ENCODE results near the gene LARGE2. TPM values are rescaled to one million over a fixed set of nuclear protein-coding genes. Genes with fewer than 3 reads are reported as not detected.

The LARGE2 gene
- total RNA-seq, result 1 to 10 TPM; 2.6 to 3.2 TPM
- 14.4 TPM for polyA plus RNA-seq

DNA sequence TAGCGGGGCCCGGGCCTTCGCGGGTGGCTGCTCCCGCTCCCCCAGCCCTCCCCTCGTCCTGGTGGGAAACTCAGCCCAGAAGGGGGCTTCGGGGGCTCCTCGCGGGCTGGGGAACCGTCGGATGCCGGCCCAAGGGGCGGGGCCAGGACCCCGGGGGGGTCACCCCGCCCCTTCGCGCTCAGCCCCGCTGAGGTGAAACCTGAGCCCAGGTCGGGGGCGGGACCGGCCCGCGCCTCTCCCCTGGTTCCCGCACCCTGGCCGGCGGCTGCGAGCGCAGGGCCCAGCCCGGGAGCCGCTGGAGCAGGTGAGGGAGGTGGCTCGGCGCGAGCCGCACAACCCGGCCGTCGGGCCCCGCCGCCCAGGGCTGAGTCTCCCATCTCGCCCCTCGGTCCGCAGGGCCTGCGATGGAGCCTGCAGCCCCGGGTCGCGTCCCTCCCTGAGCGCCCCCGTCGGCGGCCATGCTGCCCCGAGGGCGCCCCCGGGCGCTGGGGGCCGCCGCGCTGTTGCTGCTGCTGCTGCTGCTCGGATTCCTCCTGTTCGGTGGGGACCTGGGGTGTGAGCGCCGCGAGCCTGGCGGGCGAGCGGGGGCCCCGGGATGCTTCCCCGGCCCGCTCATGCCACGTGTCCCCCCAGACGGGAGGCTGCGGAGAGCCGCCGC is at the start of gene LARGE2:
Gene LARGE2, plus strand, starts transcription at position 232 of the 658 bp plus-strand sequence. Its CDS starts 227 bp downstream, at position 459.
- CTCF ChIA-PET, result no interaction called here
- peak in 3 of 5 donors; percentile 26 to 61 (median 28) for DNase-seq
- Mint-ChIP-seq H3K4me1 (peaks cover 50 to 76% (median 54%) of the 10 kb centered on the region in 3 donors), H3K36me3 (peaks cover 0 to 8% (median 0%) of the 10 kb centered on the region in 3 donors), H3K27me3 (peaks cover 0 to 10% of the 10 kb centered on the region in 2 donors), H3K27ac (peak within 1 kb of the TSS; percentile 28 to 92 (median 81)), H3K4me3 (peak within 1 kb of the TSS; percentile 79 to 96 (median 87)), H3K9me3 (no peaks in the 10 kb centered on the region)
- Histone ChIP-seq H3K4me3 (ENCODE audit: low read length) (peak within 1 kb of the TSS; percentile 28), H3K4me1 (ENCODE audit: insufficient read depth, low read length) (peaks cover 14% of the 10 kb centered on the region), H3K9me3 (ENCODE audit: low read length) (no peaks in the 10 kb centered on the region), H3K27me3 (ENCODE audit: insufficient read depth, low read length, poor library complexity, severe bottlenecking) (no peaks in the 10 kb centered on the region), H3K36me3 (ENCODE audit: insufficient read depth, low read length) (no peaks in the 10 kb centered on the region), H3K27ac (ENCODE audit: low read depth, low read length) (peak within 1 kb of the TSS; percentile 16)
- POLR2A ChIA-PET, result no interaction called here

GRCh38 chr11:45876401-45876800 is 46.1 kb upstream of the LARGE2 start:
- CTCF ChIA-PET, result no interaction called here
- DNase-seq, result peak in 1 of 5 donors; percentile 6

DNA sequence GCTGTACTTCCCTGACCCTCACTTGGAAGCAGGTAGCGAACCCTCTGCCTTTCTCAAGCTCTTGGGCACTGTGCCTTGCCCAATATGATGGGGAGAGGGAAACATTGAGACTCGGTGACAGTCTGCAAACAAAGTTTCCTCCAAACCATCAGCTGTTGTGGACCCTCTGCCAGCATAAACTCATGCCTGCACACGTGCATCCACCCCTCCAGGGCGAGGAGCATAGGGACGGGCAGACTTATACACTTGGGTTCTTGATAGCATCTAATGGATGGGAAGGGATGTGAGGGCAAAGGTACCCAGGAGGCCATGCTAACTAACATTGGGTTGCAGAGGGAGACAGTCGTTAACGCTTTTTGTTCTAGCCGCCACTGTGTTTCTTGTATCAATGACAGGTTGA is 45.2 kb upstream of the LARGE2 start:
- Histone ChIP-seq H3K4me3 (ENCODE audit: low read length) (no peak overlapping the region), H3K9me3 (ENCODE audit: low read length) (no peaks in the 10 kb centered on the region), H3K27ac (ENCODE audit: low read depth, low read length) (no peak overlapping the region), H3K4me1 (ENCODE audit: insufficient read depth, low read length) (no peaks in the 10 kb centered on the region), H3K36me3 (ENCODE audit: insufficient read depth, low read length) (peaks cover 46% of the 10 kb centered on the region), H3K27me3 (ENCODE audit: insufficient read depth, low read length, poor library complexity, severe bottlenecking) (no peaks in the 10 kb centered on the region)
- Mint-ChIP-seq H3K27ac (no peak overlapping the region), H3K27me3 (no peaks in the 10 kb centered on the region), H3K4me3 (no peak overlapping the region), H3K9me3 (no peaks in the 10 kb centered on the region), H3K36me3 (peaks cover 26 to 88% (median 37%) of the 10 kb centered on the region in 3 donors), H3K4me1 (no peaks in the 10 kb centered on the region)
- ChIA-PET POLR2A (no interaction called here), CTCF (no interaction called here)
- DNase-seq, result no peak

More at GRCh38 chr11:45876401-45876800, 46.1 kb upstream of the LARGE2 start:
- no peaks in the 10 kb centered on the region for H3K4me1 Mint-ChIP-seq
- H3K27me3 Mint-ChIP-seq, result no peaks in the 10 kb centered on the region
- Histone ChIP-seq H3K36me3 (ENCODE audit: insufficient read depth, low read length) (peaks cover 54% of the 10 kb centered on the region), H3K4me3 (ENCODE audit: low read length) (no peak overlapping the region), H3K27ac (ENCODE audit: low read depth, low read length) (no peak overlapping the region), H3K4me1 (ENCODE audit: insufficient read depth, low read length) (no peaks in the 10 kb centered on the region), H3K9me3 (ENCODE audit: low read length) (no peaks in the 10 kb centered on the region), H3K27me3 (ENCODE audit: insufficient read depth, low read length, poor library complexity, severe bottlenecking) (no peaks in the 10 kb centered on the region)
- POLR2A ChIA-PET, result no interaction called here
- H3K4me3 Mint-ChIP-seq, result no peak overlapping the region
- H3K9me3 Mint-ChIP-seq, result no peaks in the 10 kb centered on the region
- peak overlapping the region in 1 of 8 donors; percentile 73 for H3K27ac Mint-ChIP-seq
- peaks cover 24 to 89% (median 37%) of the 10 kb centered on the region in 3 donors for H3K36me3 Mint-ChIP-seq

DNA sequence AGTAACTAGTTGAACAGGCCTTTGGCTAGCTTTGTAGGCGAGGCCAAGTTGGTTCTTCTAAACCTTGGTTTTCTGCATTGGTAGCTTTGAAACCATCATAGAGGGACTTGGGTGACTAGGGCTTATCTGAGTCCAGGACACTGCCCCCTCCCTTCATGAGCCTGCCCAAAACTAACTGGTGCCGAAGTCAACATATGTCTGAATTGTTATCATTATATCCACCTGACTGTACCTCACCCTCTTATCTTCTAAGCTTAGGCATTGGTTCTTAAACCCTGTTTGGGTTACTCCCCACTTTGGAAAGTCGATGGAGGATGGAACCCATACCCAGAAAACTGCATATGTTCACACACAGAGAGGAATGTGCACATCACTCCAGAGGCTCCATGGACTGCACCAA is 44.6 kb upstream of the LARGE2 start:
- Mint-ChIP-seq H3K36me3 (peaks cover 28 to 85% (median 37%) of the 10 kb centered on the region in 3 donors), H3K9me3 (no peaks in the 10 kb centered on the region), H3K4me1 (no peaks in the 10 kb centered on the region), H3K27me3 (no peaks in the 10 kb centered on the region), H3K4me3 (no peak overlapping the region), H3K27ac (no peak overlapping the region)
- H3K27ac ChIP-seq (ENCODE audit: low read depth, low read length), result no peak overlapping the region
- ChIA-PET CTCF (no interaction called here), POLR2A (no interaction called here)
- H3K4me3 ChIP-seq (ENCODE audit: low read length), result no peak overlapping the region
- no peaks in the 10 kb centered on the region for H3K4me1 ChIP-seq (ENCODE audit: insufficient read depth, low read length)
- H3K36me3 ChIP-seq (ENCODE audit: insufficient read depth, low read length), result peaks cover 46% of the 10 kb centered on the region
- DNase-seq, result no peak
- no peaks in the 10 kb centered on the region for H3K9me3 ChIP-seq (ENCODE audit: low read length)
- no peaks in the 10 kb centered on the region for H3K27me3 ChIP-seq (ENCODE audit: insufficient read depth, low read length, poor library complexity, severe bottlenecking)

- H3K9me3 Mint-ChIP-seq, result no peaks in the 10 kb centered on the region
- Histone ChIP-seq H3K9me3 (ENCODE audit: low read length) (no peaks in the 10 kb centered on the region), H3K36me3 (ENCODE audit: insufficient read depth, low read length) (peaks cover 37% of the 10 kb centered on the region), H3K27ac (ENCODE audit: low read depth, low read length) (no peak overlapping the region), H3K4me1 (ENCODE audit: insufficient read depth, low read length) (peaks cover 4% of the 10 kb centered on the region), H3K4me3 (ENCODE audit: low read length) (no peak overlapping the region), H3K27me3 (ENCODE audit: insufficient read depth, low read length, poor library complexity, severe bottlenecking) (no peaks in the 10 kb centered on the region)
- peaks cover 0 to 2% of the 10 kb centered on the region in 2 donors for H3K27me3 Mint-ChIP-seq
- CTCF ChIA-PET, result no interaction called here
- no peak overlapping the region for H3K4me3 Mint-ChIP-seq
- H3K27ac Mint-ChIP-seq, result peak overlapping the region in 1 of 8 donors; percentile 19
- H3K36me3 Mint-ChIP-seq, result peaks cover 28 to 67% (median 30%) of the 10 kb centered on the region in 3 donors
- peaks cover 7 to 8% (median 7%) of the 10 kb centered on the region in 3 donors for H3K4me1 Mint-ChIP-seq
- no peak for DNase-seq
- POLR2A ChIA-PET, result no interaction called here
Measured at GRCh38 chr11:45879803-45880686, 42.4 kb upstream of the LARGE2 start.

GRCh38 chr11:45880772-45881570 is 41.5 kb upstream of the LARGE2 start:
- Histone ChIP-seq H3K4me1 (ENCODE audit: insufficient read depth, low read length) (peaks cover 6% of the 10 kb centered on the region), H3K36me3 (ENCODE audit: insufficient read depth, low read length) (peaks cover 29% of the 10 kb centered on the region), H3K27me3 (ENCODE audit: insufficient read depth, low read length, poor library complexity, severe bottlenecking) (no peaks in the 10 kb centered on the region), H3K4me3 (ENCODE audit: low read length) (no peak overlapping the region), H3K27ac (ENCODE audit: low read depth, low read length) (no peak overlapping the region), H3K9me3 (ENCODE audit: low read length) (no peaks in the 10 kb centered on the region)
- no peaks in the 10 kb centered on the region for H3K9me3 Mint-ChIP-seq
- peaks cover 27 to 58% (median 28%) of the 10 kb centered on the region in 3 donors for H3K36me3 Mint-ChIP-seq
- peaks cover 0 to 2% of the 10 kb centered on the region in 2 donors for H3K27me3 Mint-ChIP-seq
- no peak for DNase-seq
- peaks cover 10 to 11% (median 10%) of the 10 kb centered on the region in 3 donors for H3K4me1 Mint-ChIP-seq
- H3K4me3 Mint-ChIP-seq, result peak overlapping the region in 1 of 7 donors; percentile 40
- ChIA-PET CTCF (no interaction called here), POLR2A (no interaction called here)
- no peak overlapping the region for H3K27ac Mint-ChIP-seq

GRCh38 chr11:45881708-45882368 is 40.6 kb upstream of the LARGE2 start:
- no peak for DNase-seq
- Mint-ChIP-seq H3K9me3 (no peaks in the 10 kb centered on the region), H3K27ac (no peak overlapping the region), H3K4me1 (peaks cover 10 to 11% (median 10%) of the 10 kb centered on the region in 3 donors), H3K27me3 (peaks cover 0 to 2% of the 10 kb centered on the region in 2 donors), H3K4me3 (no peak overlapping the region), H3K36me3 (peaks cover 22 to 49% (median 24%) of the 10 kb centered on the region in 3 donors)
- ChIA-PET CTCF (no interaction called here), POLR2A (no interaction called here)
- H3K27me3 ChIP-seq (ENCODE audit: insufficient read depth, low read length, poor library complexity, severe bottlenecking), result no peaks in the 10 kb centered on the region
- peaks cover 6% of the 10 kb centered on the region for H3K4me1 ChIP-seq (ENCODE audit: insufficient read depth, low read length)
- no peaks in the 10 kb centered on the region for H3K9me3 ChIP-seq (ENCODE audit: low read length)
- H3K4me3 ChIP-seq (ENCODE audit: low read length), result no peak overlapping the region
- no peak overlapping the region for H3K27ac ChIP-seq (ENCODE audit: low read depth, low read length)
- peaks cover 29% of the 10 kb centered on the region for H3K36me3 ChIP-seq (ENCODE audit: insufficient read depth, low read length)

Data from CD8-positive, alpha-beta memory T cell (primary cell).